Fibroblast of lung (primary cell): ENCODE data around the gene CTAG1A. TPM values are rescaled to one million over a fixed set of nuclear protein-coding genes. Genes with fewer than 3 reads are reported as not detected.

ENCODE experiments used
- DNase-seq, 2 donors: peaks; one replicate each; pipeline versions ENCODE4 v3.0.0 to v3.0.0-alpha.2; 2010; ENCODE audit warnings: low read depth in 2 of 2
- H2AFZ ChIP-seq: 2 replicates; pipeline ENCODE4 v1.5.1; 2012; ENCODE audit warnings: low read length, control low read depth, inconsistent platforms
- H3K27ac ChIP-seq: 2 replicates; pipeline ENCODE4 v1.5.1; 2011; ENCODE audit warnings: low read length, control low read depth; ENCODE audit not compliant: insufficient read depth
- H3K27me3 ChIP-seq: 2 replicates; pipeline ENCODE4 v1.5.1; 2011; ENCODE audit warnings: mild to moderate bottlenecking, low read length; ENCODE audit not compliant: control insufficient read depth, insufficient read depth
- H3K36me3 ChIP-seq: 2 replicates; pipeline ENCODE4 v1.5.1; 2011; ENCODE audit warnings: low read length; ENCODE audit not compliant: control insufficient read depth, insufficient read depth
- H3K4me1 ChIP-seq: 2 replicates; pipeline ENCODE4 v1.5.1; 2011; ENCODE audit warnings: low read length; ENCODE audit not compliant: control insufficient read depth, insufficient read depth; ENCODE audit errors: extremely low read depth
- H3K4me2 ChIP-seq: 2 replicates; pipeline ENCODE4 v1.5.1; 2011; ENCODE audit warnings: low read length, control low read depth; ENCODE audit not compliant: insufficient read depth; ENCODE audit errors: extremely low read depth
- H3K4me3 ChIP-seq, 4 experiments: fragments of 200-600 bp in 1 of 4; sonication (generic) in 1 of 4; replicated peaks in 1 of 4; 2 replicates each; pipeline ENCODE4 v1.5.1; 2011 to 2016; ENCODE audit warnings: low read length in 4 of 4, low read depth in 3 of 4, mild to moderate bottlenecking in 3 of 4, control low read depth in 2 of 4, inconsistent platforms in 1 of 4, mixed read lengths in 1 of 4; ENCODE audit not compliant: insufficient read depth in 1 of 4; ENCODE audit errors: control extremely low read depth in 1 of 4
- H3K79me2 ChIP-seq: 2 replicates; pipeline ENCODE4 v1.5.1; 2012; ENCODE audit warnings: mild to moderate bottlenecking, low read length, inconsistent platforms; ENCODE audit not compliant: control insufficient read depth, insufficient read depth
- H3K9ac ChIP-seq: 2 replicates; pipeline ENCODE4 v1.5.1; 2011; ENCODE audit warnings: mild to moderate bottlenecking, low read length, control low read depth; ENCODE audit not compliant: insufficient read depth
- H3K9me3 ChIP-seq: 2 replicates; pipeline ENCODE4 v1.5.1; 2012; ENCODE audit warnings: low read depth, low read length; ENCODE audit not compliant: control insufficient read depth, insufficient read depth
- H4K20me1 ChIP-seq: 2 replicates; pipeline ENCODE4 v1.5.1; 2011; ENCODE audit warnings: low read length; ENCODE audit not compliant: control insufficient read depth, insufficient read depth; ENCODE audit errors: extremely low read depth
- CTCF ChIP-seq, 2 donors: IDR thresholded peaks in 1 of 2; conservative IDR thresholded peaks in 1 of 2; 1 replicate in 1 of 2; 2 replicates in 1 of 2; pipeline ENCODE4 v1.5.1; 2011 to 2012; ENCODE audit warnings: low read length in 2 of 2, control low read depth in 1 of 2, inconsistent platforms in 1 of 2, low read depth in 1 of 2, mild to moderate bottlenecking in 1 of 2
- EZH2 ChIP-seq: IDR thresholded peaks from 2 replicates; pipeline ENCODE4 v1.5.1; 2012; ENCODE audit warnings: low read length, control low read depth, mild to moderate bottlenecking; ENCODE audit errors: missing control alignments
- polyA plus RNA-seq, 2 donors: library from polyadenylated mRNA; depleted of rRNA in 1 of 2; stranded (reverse) in 1 of 2; unstranded in 1 of 2; fragments of >200 nt; gene quantifications; 2 replicates each; pipeline ENCODE4 v1.2.1, GENCODE V29; 2011 to 2012; ENCODE audit warnings: missing spikeins in 1 of 2
- total RNA-seq: library from RNA; depleted of rRNA; stranded (reverse); fragments of >200 nt; gene quantifications from 2 replicates; pipeline ENCODE4 v1.2.1, GENCODE V29; 2014

The CTAG1A gene
- total and polyA plus RNA-seq, 2 donors (not counting 1 experiment from before 2014, with no cell fraction given), result not detected

- no peak overlapping the region for H2AFZ ChIP-seq
- H3K4me3 ChIP-seq, result no peak overlapping the region
- no peaks in the 10 kb centered on the region for H3K36me3 ChIP-seq
- TF ChIP-seq CTCF (conservative IDR thresholded peaks at IDR 0.05 in 1 of 2, IDR thresholded peaks at IDR 0.05 in 1 of 2; ENCODE audit: low read depth in 1 of 2, low read length in 2 of 2), result no peak
- no peak for TF ChIP-seq EZH2
- no peaks in the 10 kb centered on the region for H3K4me1 ChIP-seq
- DNase-seq, result no peak
- H3K27ac ChIP-seq, result no peak overlapping the region
- H4K20me1 ChIP-seq, result no peaks in the 10 kb centered on the region
- H3K27me3 ChIP-seq, result peaks cover 7% of the 10 kb centered on the region
- no peaks in the 10 kb centered on the region for H3K79me2 ChIP-seq
- H3K9me3 ChIP-seq, result no peaks in the 10 kb centered on the region
- no peak overlapping the region for H3K9ac ChIP-seq
- H3K4me2 ChIP-seq, result no peak overlapping the region
Measured at GRCh38 chrX:154597221-154597620, 12.3 kb downstream of the CTAG1A start.

DNA sequence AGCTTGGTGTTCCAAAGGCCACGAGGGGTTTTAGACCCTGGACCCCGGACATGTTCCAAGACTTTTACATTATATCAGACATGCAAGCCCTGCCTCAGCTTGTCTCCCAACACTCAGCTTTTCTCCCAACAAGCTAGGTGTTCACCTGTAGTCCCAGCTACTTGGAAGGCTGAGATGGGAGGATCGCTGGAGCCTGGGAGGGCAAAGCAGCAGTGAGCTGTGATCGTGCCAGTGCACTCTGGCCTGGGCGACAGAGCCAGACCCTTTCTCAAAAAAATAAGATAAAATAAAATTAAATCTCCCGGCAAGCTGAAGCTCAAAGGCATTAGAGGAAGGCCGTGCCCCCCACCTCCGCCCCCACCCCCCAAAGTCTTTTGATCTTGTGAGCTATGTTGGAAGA is 13.7 kb downstream of the CTAG1A start:
- H3K4me1 ChIP-seq, result no peaks in the 10 kb centered on the region
- no peak for TF ChIP-seq EZH2
- TF ChIP-seq CTCF (conservative IDR thresholded peaks at IDR 0.05 in 1 of 2, IDR thresholded peaks at IDR 0.05 in 1 of 2; ENCODE audit: low read depth in 1 of 2, low read length in 2 of 2), result no peak
- no peaks in the 10 kb centered on the region for H3K36me3 ChIP-seq
- DNase-seq, result no peak
- H3K27ac ChIP-seq, result no peak overlapping the region
- H3K4me3 ChIP-seq, result no peak overlapping the region
- H3K4me2 ChIP-seq, result no peak overlapping the region
- H3K9me3 ChIP-seq, result no peaks in the 10 kb centered on the region
- no peaks in the 10 kb centered on the region for H4K20me1 ChIP-seq
- H3K27me3 ChIP-seq, result peaks cover 7% of the 10 kb centered on the region
- H3K9ac ChIP-seq, result no peak overlapping the region
- no peaks in the 10 kb centered on the region for H3K79me2 ChIP-seq
- H2AFZ ChIP-seq, result no peak overlapping the region

GRCh38 chrX:154599531-154599930 is 14.6 kb downstream of the CTAG1A start:
- Histone ChIP-seq H3K9me3 (no peaks in the 10 kb centered on the region), H3K4me3 (no peak overlapping the region), H3K79me2 (no peaks in the 10 kb centered on the region), H3K27me3 (peaks cover 4% of the 10 kb centered on the region), H3K4me1 (no peaks in the 10 kb centered on the region), H3K27ac (no peak overlapping the region), H4K20me1 (no peaks in the 10 kb centered on the region), H3K4me2 (no peak overlapping the region), H3K9ac (no peak overlapping the region), H2AFZ (no peak overlapping the region), H3K36me3 (no peaks in the 10 kb centered on the region)
- DNase-seq, result no peak
- TF ChIP-seq CTCF (conservative IDR thresholded peaks at IDR 0.05 in 1 of 2, IDR thresholded peaks at IDR 0.05 in 1 of 2; ENCODE audit: low read depth in 1 of 2, low read length in 2 of 2), result no peak
- TF ChIP-seq EZH2, result no peak
